ENCODE measurements around the gene SPATA31D1.

Gene SPATA31D1

GRCh38 chr9:82024908-82025307 lies 36.3 kb downstream of the SPATA31D1 start:
- DNase-seq = no peak

- no peak for DNase-seq
Observed at GRCh38 chr9:82031538-82032280, 43.1 kb downstream of the SPATA31D1 start.

- DNase-seq = no peak
Observed at GRCh38 chr9:82034956-82035731, 46.6 kb downstream of the SPATA31D1 start.

- no peak for DNase-seq
Observed at GRCh38 chr9:82036086-82036485, 47.5 kb downstream of the SPATA31D1 start.

- DNase-seq = no peak
Observed at GRCh38 chr9:82037126-82037525, 48.6 kb downstream of the SPATA31D1 start.

- DNase-seq = no peak
Observed at GRCh38 chr9:82038897-82039296, 50.3 kb downstream of the SPATA31D1 start.
